DOHH2 (cell line): ENCODE data around the gene SPOCK1.

Experiments used
- H3F3A ChIP-seq: fragments of 200-600 bp; sonication (generic), shearing (Covaris generic); 2 replicates; pipeline ENCODE4 v1.6.0; 2016; ENCODE audit warnings: antibody characterized with exemption, mild to moderate bottlenecking; ENCODE audit not compliant: control insufficient read depth, insufficient read depth
- H3K27ac ChIP-seq: fragments of 200-600 bp; sonication (generic); 2 replicates; pipeline ENCODE4 v1.5.1; 2014; ENCODE audit warnings: low read depth, mild to moderate bottlenecking, low read length, moderate library complexity
- H3K27me3 ChIP-seq: fragments of 200-600 bp; sonication (generic); 2 replicates; pipeline ENCODE4 v1.6.1; 2014; ENCODE audit warnings: mild to moderate bottlenecking, low read length, mixed read lengths; ENCODE audit not compliant: control insufficient read depth
- H3K36me3 ChIP-seq: fragments of 200-600 bp; sonication (generic); 2 replicates; pipeline ENCODE4 v1.6.1; 2014; ENCODE audit warnings: mild to moderate bottlenecking, low read length, moderate library complexity, mixed read lengths; ENCODE audit not compliant: control insufficient read depth
- H3K4me1 ChIP-seq: fragments of 200-600 bp; sonication (generic); 2 replicates; pipeline ENCODE4 v1.6.1; 2014; ENCODE audit warnings: mild to moderate bottlenecking, low read length, mixed read lengths; ENCODE audit not compliant: control insufficient read depth
- H3K4me2 ChIP-seq: fragments of 200-600 bp; sonication (generic); 2 replicates; pipeline ENCODE4 v1.6.0; 2014; ENCODE audit warnings: mild to moderate bottlenecking, low read length, moderate library complexity
- H3K4me3 ChIP-seq: fragments of 200-600 bp; sonication (generic); 2 replicates; pipeline ENCODE4 v1.5.1; 2014; ENCODE audit warnings: mild to moderate bottlenecking, low read length, mixed read lengths
- H3K79me2 ChIP-seq: fragments of 200-600 bp; sonication (generic); 2 replicates; pipeline ENCODE4 v1.6.1; 2014; ENCODE audit warnings: mild to moderate bottlenecking, low read length, mixed read lengths; ENCODE audit not compliant: control insufficient read depth
- H3K9me2 ChIP-seq: fragments of 200-600 bp; sonication (generic); replicated peaks from 2 replicates; pipeline ENCODE4 v1.6.1; 2014; ENCODE audit warnings: mild to moderate bottlenecking, low read length, mixed read lengths; ENCODE audit not compliant: control insufficient read depth
- H3K9me3 ChIP-seq: fragments of 200-600 bp; sonication (generic); 2 replicates; pipeline ENCODE4 v1.6.1; 2014; ENCODE audit warnings: antibody characterized with exemption, low read length, mixed read lengths; ENCODE audit not compliant: control insufficient read depth, insufficient read depth
- H4K20me1 ChIP-seq: fragments of 200-600 bp; sonication (generic); 2 replicates; pipeline ENCODE4 v1.6.0; 2014; ENCODE audit warnings: low read depth, mild to moderate bottlenecking, antibody characterized with exemption, low read length, moderate library complexity; ENCODE audit not compliant: control insufficient read depth, insufficient read depth
- EZH2phosphoT487 ChIP-seq: fragments of 200-600 bp; sonication (generic); IDR thresholded peaks from 2 replicates; pipeline ENCODE4 v1.6.1; 2017; ENCODE audit warnings: borderline replicate concordance, mild to moderate bottlenecking, antibody characterized with exemption, low read length, moderate library complexity, mixed read lengths
- TF ChIP-seq, protein P1 (sequence below): fragments of 200-600 bp; sonication (generic); IDR thresholded peaks from one replicate; pipeline ENCODE4 v1.5.1; 2014; ENCODE audit warnings: antibody characterized with exemption, mild to moderate bottlenecking, low read depth, low read length; ENCODE audit not compliant: poor library complexity, severe bottlenecking

The SPOCK1 gene

DNA sequence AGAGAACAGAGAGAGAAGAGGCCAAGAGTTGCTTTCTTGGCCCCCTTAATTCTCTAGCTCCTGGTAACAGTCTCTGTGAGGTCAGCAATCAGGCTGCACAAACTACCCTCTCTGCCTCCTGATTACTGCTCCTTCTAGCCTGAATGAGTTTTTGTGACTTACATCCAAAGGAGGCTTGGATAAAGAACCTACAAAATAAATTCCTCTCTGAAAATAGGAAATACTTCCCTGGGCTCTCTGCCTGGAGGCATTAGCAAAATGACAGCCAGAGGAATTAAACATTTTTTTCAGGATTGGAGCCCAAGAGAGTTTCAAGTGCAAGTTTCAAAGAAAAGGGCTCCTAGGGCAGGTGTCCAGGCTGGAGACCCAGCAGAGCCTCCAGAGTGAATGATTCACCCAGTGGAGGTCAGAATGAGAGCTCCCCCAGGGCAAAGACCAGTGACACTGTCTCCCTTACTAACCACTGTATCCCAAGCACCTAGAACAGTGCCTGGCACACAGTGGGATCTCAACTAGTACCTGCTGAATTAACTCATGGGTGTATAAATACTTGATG is 162.5 kb downstream of the SPOCK1 start:
- Histone ChIP-seq H3K4me3 (no peak overlapping the region), H3K9me2 (no peaks in the 10 kb centered on the region), H3K4me1 (no peaks in the 10 kb centered on the region), H3K79me2 (no peaks in the 10 kb centered on the region), H4K20me1 (no peaks in the 10 kb centered on the region), H3K4me2 (no peak overlapping the region), H3F3A (no peaks in the 10 kb centered on the region), H3K9me3 (no peaks in the 10 kb centered on the region), H3K36me3 (no peaks in the 10 kb centered on the region), H3K27ac (no peak overlapping the region), H3K27me3 (no peaks in the 10 kb centered on the region)
- no peak for TF ChIP-seq EZH2phosphoT487
- TF ChIP-seq, protein P1, sequence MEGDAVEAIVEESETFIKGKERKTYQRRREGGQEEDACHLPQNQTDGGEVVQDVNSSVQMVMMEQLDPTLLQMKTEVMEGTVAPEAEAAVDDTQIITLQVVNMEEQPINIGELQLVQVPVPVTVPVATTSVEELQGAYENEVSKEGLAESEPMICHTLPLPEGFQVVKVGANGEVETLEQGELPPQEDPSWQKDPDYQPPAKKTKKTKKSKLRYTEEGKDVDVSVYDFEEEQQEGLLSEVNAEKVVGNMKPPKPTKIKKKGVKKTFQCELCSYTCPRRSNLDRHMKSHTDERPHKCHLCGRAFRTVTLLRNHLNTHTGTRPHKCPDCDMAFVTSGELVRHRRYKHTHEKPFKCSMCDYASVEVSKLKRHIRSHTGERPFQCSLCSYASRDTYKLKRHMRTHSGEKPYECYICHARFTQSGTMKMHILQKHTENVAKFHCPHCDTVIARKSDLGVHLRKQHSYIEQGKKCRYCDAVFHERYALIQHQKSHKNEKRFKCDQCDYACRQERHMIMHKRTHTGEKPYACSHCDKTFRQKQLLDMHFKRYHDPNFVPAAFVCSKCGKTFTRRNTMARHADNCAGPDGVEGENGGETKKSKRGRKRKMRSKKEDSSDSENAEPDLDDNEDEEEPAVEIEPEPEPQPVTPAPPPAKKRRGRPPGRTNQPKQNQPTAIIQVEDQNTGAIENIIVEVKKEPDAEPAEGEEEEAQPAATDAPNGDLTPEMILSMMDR, result no peak

DNA sequence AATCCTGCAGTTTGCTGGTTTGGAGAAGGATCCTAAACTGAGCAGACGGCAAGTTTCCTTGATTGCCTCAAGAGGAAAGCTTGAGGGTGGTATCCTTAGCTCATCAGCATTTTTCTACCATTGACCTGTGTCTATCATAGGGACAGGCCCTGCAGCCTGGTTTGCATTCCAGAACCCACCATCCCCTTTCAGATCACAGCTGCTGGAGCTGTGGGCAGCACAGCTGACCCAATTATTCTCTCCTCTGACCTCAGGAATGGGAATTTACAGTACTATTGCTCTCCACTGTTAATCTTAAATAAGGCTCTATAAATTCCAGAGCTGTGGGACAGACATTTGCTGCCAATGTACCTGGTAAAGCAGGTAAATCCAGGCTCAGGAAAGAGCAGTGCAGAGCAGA is 163.0 kb downstream of the SPOCK1 start:
- TF ChIP-seq, protein P1, result no peak
- no peak for TF ChIP-seq EZH2phosphoT487
- no peaks in the 10 kb centered on the region for H4K20me1 ChIP-seq
- H3K9me2 ChIP-seq, result no peaks in the 10 kb centered on the region
- no peaks in the 10 kb centered on the region for H3K27me3 ChIP-seq
- H3K36me3 ChIP-seq, result no peaks in the 10 kb centered on the region
- H3K79me2 ChIP-seq, result no peaks in the 10 kb centered on the region
- no peak overlapping the region for H3K4me3 ChIP-seq
- H3K4me1 ChIP-seq, result no peaks in the 10 kb centered on the region
- H3K9me3 ChIP-seq, result no peaks in the 10 kb centered on the region
- H3K4me2 ChIP-seq, result no peak overlapping the region
- no peak overlapping the region for H3K27ac ChIP-seq
- H3F3A ChIP-seq, result no peaks in the 10 kb centered on the region

DNA sequence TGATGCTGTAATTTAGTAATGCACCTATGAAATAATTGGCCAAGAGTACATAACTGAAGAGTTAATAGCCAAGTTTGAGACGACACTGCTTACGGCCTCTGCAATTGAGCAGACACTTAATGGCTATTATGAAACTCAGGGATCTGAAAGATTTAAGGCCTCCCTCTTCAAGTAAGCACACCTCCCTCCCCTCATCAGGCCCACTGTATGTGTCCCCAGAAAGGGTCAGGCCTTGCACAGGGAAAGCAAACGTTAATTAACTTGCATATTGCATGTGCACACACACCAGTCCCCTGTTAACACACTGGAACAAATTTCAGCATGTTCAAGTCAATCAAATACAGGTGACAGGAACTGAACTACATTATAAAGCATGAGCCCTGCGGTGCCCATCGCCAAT is 163.6 kb downstream of the SPOCK1 start:
- Histone ChIP-seq H3K4me1 (no peaks in the 10 kb centered on the region), H3K9me3 (no peaks in the 10 kb centered on the region), H3K36me3 (no peaks in the 10 kb centered on the region), H3K27me3 (no peaks in the 10 kb centered on the region), H3K79me2 (no peaks in the 10 kb centered on the region), H3K9me2 (no peaks in the 10 kb centered on the region), H3F3A (no peaks in the 10 kb centered on the region), H3K4me2 (no peak overlapping the region), H3K27ac (no peak overlapping the region), H4K20me1 (no peaks in the 10 kb centered on the region), H3K4me3 (no peak overlapping the region)
- TF ChIP-seq EZH2phosphoT487, result no peak
- TF ChIP-seq, protein P1, result no peak
